Inferior parietal cortex (tissue), 1 donor: ENCODE data around the gene CKMT2.
A peak's percentile ranks its signal among the peaks of the same experiment; 100 is the strongest.

Source experiments
- DNase-seq: peaks from one replicate; pipeline ENCODE4 v3.0.0-alpha.2; 2016; ENCODE audit errors: extremely low spot score

CKMT2 gene

DNA sequence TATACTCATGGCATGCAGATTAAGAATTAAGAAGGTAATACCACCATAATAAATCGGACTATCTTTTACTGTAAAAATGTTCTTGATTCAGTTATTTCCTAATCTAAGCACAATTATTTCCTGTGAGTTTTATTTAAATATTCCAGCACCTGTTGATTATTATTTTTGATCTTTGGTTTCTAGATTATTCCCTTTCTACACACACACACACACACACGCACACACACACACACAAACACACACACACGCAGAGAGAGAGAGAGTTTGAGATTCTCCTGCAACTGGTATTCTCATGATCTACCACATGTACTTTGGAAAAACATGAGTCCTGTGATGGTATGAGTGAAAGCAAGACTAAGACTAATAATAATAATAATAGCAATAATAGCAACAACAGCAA lies 17.0 kb upstream of the CKMT2 start:
- no peak for DNase-seq

GRCh38 chr5:81219389-81219788 lies 13.7 kb upstream of the CKMT2 start:
- no peak for DNase-seq

DNA sequence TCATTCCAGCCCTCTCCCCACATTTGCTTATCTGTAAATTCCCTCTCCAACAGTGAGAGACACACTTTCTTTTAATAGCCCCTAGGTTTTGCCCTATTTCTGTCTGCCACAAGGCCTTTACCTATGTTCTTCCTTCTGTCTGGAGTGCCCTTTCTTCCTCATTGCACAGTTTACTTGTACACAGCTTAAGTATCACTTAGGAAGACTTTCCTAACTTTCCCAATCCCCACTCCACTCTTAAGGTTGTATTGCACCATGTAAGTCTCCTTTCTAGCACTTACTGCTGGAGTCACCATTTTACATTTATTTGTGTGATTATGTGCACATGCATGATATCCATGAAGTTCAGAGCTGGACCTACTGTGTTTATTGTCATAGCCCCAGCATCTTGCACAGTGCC lies 10.8 kb upstream of the CKMT2 start:
- DNase-seq: no peak

GRCh38 chr5:81225463-81225862 lies 7.7 kb upstream of the CKMT2 start:
- no peak for DNase-seq

- no peak for DNase-seq
These were observed 6.8 kb upstream of the CKMT2 start for GRCh38 chr5:81226286-81226685.

GRCh38 chr5:81226949-81227348 lies 6.2 kb upstream of the CKMT2 start:
- DNase-seq: no peak

- DNase-seq: no peak
These were observed 5.0 kb upstream of the CKMT2 start for GRCh38 chr5:81228084-81228483.

DNA sequence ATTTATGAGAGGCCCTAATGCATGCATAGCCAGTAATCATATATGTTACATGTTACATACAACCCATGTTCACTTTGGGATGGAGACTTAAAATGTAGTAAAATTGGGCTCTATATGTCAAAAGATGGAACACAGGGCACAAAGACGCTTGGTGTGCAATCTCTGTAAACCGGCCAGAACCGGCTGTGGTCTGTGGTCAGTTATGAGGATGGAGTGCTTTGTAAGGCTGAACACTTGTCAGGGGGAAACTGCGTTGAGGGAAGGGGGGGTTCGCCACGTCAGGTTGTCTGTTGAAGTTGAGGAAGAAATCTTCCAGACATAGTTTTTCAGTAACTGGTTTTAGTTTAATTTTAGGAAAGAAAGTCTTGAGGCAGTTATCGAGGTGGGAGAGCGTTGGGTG lies 2.7 kb upstream of the CKMT2 start:
- DNase-seq: no peak

GRCh38 chr5:81232464-81233079 lies 550 bp upstream of the CKMT2 start:
- no peak for DNase-seq

DNA sequence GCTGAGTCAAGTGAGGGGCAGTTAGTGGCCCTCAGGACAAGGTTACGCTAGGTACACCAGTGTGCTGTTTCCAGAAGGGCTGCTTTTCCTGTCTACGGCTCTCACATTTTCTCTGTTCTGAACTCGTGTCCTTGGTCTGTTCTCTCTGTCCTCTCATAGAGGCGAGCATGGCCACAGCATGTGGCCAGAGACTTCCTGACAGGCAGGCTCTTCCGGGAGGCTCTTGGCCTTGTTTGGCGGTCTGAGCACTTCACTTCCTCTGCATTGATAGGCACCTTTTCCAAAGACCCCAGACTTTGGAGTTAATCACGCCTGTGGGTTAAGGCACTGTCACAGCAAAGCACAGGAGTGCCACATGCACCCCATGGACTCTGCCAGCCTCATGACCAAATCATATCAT lies 1.2 kb downstream of the CKMT2 start:
- no peak for DNase-seq

GRCh38 chr5:81234801-81235200 lies 1.7 kb downstream of the CKMT2 start:
- no peak for DNase-seq

- peak; percentile 51 for DNase-seq
These were observed 2.4 kb downstream of the CKMT2 start for GRCh38 chr5:81235287-81236072.

DNA sequence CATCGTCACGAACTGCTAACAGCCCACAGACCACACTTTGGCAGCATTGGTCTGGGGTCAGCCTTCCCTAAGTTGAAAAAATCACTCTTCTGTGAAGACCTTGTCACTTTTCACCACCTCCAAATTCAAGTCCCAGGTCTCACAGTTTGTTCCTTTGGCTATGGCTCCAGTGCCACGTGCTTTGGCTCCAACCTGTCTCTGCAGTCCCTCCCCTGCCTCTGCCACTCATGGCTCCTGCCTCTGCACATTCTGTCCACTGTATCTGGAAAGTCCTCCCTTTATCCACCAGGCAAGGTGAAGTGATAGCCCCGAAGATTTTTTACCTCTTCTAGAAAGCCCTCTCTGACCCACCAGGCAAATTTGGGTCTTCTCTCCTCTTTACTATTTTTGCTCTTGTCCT lies 5.3 kb downstream of the CKMT2 start:
- no peak for DNase-seq

DNA sequence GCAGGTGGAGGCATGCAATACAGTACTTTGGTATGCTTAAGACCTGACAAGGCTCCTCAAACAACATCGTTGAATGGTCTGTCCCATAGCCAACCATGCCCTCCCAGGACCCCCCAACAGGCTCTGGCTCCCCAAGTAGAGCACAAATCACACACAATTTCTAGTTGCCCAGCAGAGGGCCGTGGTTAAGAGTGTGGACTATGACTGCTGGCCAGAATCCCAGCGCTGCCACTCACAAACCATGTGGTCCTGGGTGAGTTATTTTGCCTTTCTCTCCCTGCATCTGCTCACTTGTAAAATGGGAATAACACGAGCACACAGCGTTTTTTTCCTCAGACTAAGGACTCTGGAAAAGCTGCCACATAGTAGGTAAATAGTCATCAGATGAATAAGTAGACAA lies 6.5 kb downstream of the CKMT2 start:
- DNase-seq: peak; percentile 43

GRCh38 chr5:81241001-81241400 lies 7.9 kb downstream of the CKMT2 start:
- DNase-seq: no peak

- no peak for DNase-seq
These were observed 9.0 kb downstream of the CKMT2 start for GRCh38 chr5:81241961-81242648.

DNA sequence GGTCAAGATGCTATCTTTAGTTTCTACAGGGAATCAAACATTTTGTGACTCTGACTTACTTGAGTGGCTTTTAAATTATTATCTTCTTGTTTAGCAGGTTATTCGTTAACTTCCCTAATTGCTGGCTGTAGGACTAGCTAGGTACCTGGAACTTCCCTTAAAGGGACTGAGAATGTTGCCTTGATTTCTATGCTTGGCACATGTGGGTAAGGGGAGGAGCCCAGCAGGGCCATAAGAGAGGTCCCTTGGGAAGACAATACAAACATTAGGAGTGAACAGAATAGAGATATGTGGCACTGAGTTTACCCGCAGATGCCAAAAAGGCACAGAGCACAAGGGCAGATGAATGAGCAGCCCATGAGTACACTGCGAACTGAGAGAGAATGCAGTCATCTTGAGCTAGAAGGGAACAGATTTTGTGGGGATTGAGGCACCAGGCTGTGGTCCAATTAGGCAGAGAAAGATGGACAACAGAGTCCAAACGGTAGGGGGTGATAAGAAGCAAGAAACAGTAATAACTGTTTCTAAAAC lies 9.8 kb downstream of the CKMT2 start:
- DNase-seq: no peak

DNA sequence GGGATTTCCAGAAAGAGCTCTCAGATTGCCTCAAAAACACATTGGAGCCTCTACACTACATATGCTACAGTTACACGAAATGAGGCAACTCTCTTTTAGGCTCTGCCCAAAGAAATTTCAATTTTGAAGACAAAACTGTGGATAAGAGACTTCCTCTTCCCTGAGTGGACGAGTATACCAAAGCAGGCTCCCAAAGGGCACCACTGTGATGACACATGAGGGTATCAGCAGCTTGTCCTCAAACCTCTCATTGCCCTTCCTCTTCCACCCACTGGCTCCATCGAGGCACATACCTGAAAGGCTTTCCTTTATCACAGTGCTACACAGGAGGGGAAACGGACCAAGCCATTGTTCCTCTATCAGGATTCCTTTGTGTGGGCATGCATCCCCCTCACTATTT lies 11.3 kb downstream of the CKMT2 start:
- no peak for DNase-seq

GRCh38 chr5:81245871-81246235 lies 12.7 kb downstream of the CKMT2 start:
- no peak for DNase-seq

- DNase-seq: no peak
These were observed 13.6 kb downstream of the CKMT2 start for GRCh38 chr5:81246697-81247096.

- peak; percentile 59 for DNase-seq
These were observed 14.4 kb downstream of the CKMT2 start for GRCh38 chr5:81247441-81247972.

DNA sequence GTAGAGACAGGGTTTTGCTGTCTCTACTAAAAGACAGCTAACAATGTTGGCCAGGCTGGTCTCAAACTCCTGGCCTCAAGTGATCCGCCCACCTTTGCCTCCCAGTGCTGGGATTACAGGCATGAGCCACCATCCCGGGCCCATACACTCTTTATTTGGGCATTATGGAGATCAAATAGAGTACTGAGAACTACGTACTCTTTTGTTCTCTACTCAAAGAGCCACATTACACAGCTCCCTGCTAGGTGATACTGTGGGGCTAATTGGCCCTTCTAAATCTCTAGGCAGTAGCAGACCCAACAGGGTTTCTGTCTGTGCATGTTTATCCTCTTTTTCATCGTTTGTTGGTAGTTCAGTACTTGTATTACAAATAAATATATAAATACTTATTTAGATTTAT lies 16.1 kb downstream of the CKMT2 start:
- DNase-seq: no peak

DNA sequence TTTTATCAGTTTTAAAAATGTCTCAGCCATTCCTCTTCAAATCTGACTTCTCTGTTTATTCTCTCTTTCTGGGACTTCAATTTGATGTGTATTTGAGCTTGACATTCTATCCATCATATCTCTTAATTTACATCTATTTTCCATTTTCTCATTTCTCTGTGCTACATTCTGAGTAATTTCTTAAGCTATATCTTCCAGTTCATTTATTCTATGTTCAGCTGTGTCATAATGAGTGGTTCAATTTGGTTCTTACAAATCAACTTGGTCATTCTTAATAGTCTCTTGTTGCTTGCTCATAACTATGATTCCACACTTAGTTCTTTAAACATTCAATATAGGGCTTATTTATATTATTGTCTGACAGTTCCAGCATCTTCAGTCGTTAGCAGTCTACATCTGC lies 16.9 kb downstream of the CKMT2 start:
- no peak for DNase-seq
